K562 (cell line): ENCODE results near the gene NCOA4. TPM values are rescaled to one million over a fixed set of nuclear protein-coding genes. Genes with fewer than 3 reads are reported as not detected.

Experiments used
- ARNT ChIP-seq, 2 experiments: fragments of 450-650 bp; IDR thresholded peaks; 2 replicates each; pipeline ENCODE4 v1.6.1; 2016; ENCODE audit warnings: mild to moderate bottlenecking in 1 of 2
- CREM ChIP-seq: IDR thresholded peaks from 2 replicates; pipeline ENCODE4 v1.6.1; 2014; ENCODE audit warnings: antibody characterized with exemption, low read depth
- ERF ChIP-seq: fragments of 450-650 bp; formaldehyde crosslinking; IDR thresholded peaks from 2 replicates; pipeline ENCODE4 v1.4.0; 2020; ENCODE audit warnings: mild to moderate bottlenecking, mixed read lengths
- FOXA1 ChIP-seq: fragments of 450-650 bp; IDR thresholded peaks from 2 replicates; pipeline ENCODE4 v1.6.1; 2016; ENCODE audit warnings: mild to moderate bottlenecking, borderline replicate concordance
- GTF3C2 ChIP-seq: IDR thresholded peaks from 3 replicates; pipeline ENCODE4 v1.6.1; 2011; ENCODE audit warnings: borderline replicate concordance, mild to moderate bottlenecking, moderate library complexity; ENCODE audit not compliant: insufficient read length; ENCODE audit errors: extremely low read depth
- IFI16 ChIP-seq: fragments of 250-450 bp; sonication (Bioruptor Pico); IDR thresholded peaks from 2 replicates; pipeline ENCODE4 v2.1.2; 2022; ENCODE audit warnings: mild to moderate bottlenecking, inconsistent platforms
- MED1 ChIP-seq: sonication (generic); formaldehyde crosslinking; IDR thresholded peaks from 2 replicates; pipeline ENCODE4 v1.8.1; 2023; ENCODE audit warnings: missing genetic modification reagents, borderline replicate concordance
- MEF2A ChIP-seq: IDR thresholded peaks from 2 replicates; pipeline ENCODE4 v1.6.1; 2011; ENCODE audit warnings: low read depth, mild to moderate bottlenecking, low read length, moderate library complexity; ENCODE audit not compliant: control insufficient read depth
- PHB2 ChIP-seq: fragments of 450-650 bp; IDR thresholded peaks from 2 replicates; pipeline ENCODE4 v1.6.1; 2017; ENCODE audit warnings: low read depth
- SETDB1 ChIP-seq: IDR thresholded peaks from one replicate; pipeline ENCODE4 v1.6.1; 2012; ENCODE audit warnings: low read length, control low read depth, inconsistent platforms
- SNAPC5 ChIP-seq: fragments of 250-450 bp; sonication (Bioruptor Pico); IDR thresholded peaks from 2 replicates; pipeline ENCODE4 v1.8.0; 2021; ENCODE audit warnings: moderate library complexity, mild to moderate bottlenecking, inconsistent platforms
- ZNF23 ChIP-seq: fragments of 250-450 bp; sonication (Bioruptor Pico); IDR thresholded peaks from 2 replicates; pipeline ENCODE4 v1.4.0; 2020; ENCODE audit warnings: mild to moderate bottlenecking
- ZNF407 ChIP-seq: fragments of 450-650 bp; IDR thresholded peaks from 2 replicates; pipeline ENCODE4 v1.6.1; 2016; ENCODE audit warnings: low read depth
- ZNF449 ChIP-seq: fragments of 250-450 bp; sonication (Bioruptor Pico); IDR thresholded peaks from 2 replicates; pipeline ENCODE4 v1.8.0; 2022; ENCODE audit warnings: moderate library complexity, mild to moderate bottlenecking, inconsistent platforms
- polyA plus RNA-seq, 8 experiments: library from polyadenylated mRNA; depleted of rRNA in 4 of 8; stranded (reverse) in 5 of 8; unstranded in 3 of 8; fragments of >200 nt; fragmentation: Nextera tagmentation in 2 of 8; fragmentation: Illumina TruSeq in 1 of 8; extraction: Ambion mirVana in 2 of 8; extraction: Trizol in 1 of 8; gene quantifications; 2 replicates each; pipeline versions ENCODE4 v1.2.1 to v1.2.3, GENCODE V29; 2011 to 2014; ENCODE audit warnings: inconsistent platforms in 1 of 8, missing spikeins in 1 of 8
- total RNA-seq, 7 experiments: library from RNA; depleted of rRNA in 6 of 7; stranded (reverse); fragments of >200 nt in 6 of 7; fragmentation: Illumina TruSeq in 2 of 7; extraction: Trizol in 2 of 7; gene quantifications; 2 replicates each; pipeline versions ENCODE4 v1.2.1 to v1.2.3, GENCODE V29; 2011 to 2021; ENCODE audit warnings: low replicate concordance in 1 of 7

The NCOA4 gene
- total and polyA plus RNA-seq, 9 of the 15 experiments (the other 6 are each of a cell fraction or from before 2014, with no cell fraction given), result 89.8 to 283 (median 181) TPM

- TF ChIP-seq MED1 (no peak), FOXA1 (no peak), PHB2 (no peak), IFI16 (no peak), ERF (CRISPR knock-in tag) (no peak), CREM (peak; percentile 8; the same call in 1 of the 2 replicates), GTF3C2 (no peak), ARNT (IDR thresholded peaks at IDR 0.05) (peak; percentile 56 to 93; a peak in 2 of 4 replicates), ZNF449 (CRISPR knock-in tag) (no peak), SNAPC5 (CRISPR knock-in tag) (no peak), SETDB1 (no peak), ZNF23 (no peak), MEF2A (no peak), ZNF407 (no peak)
These were observed 1.5 kb upstream of the NCOA4 start (continued) for GRCh38 chr10:46031648-46032532.
